GM23338 (cell line): Measurements from ENCODE around the gene METRN. TPM values are rescaled to one million over a fixed set of nuclear protein-coding genes. Genes with fewer than 3 reads are reported as not detected.

Experiments
- ATAC-seq: fragments of 200-7000 bp; cut with Tn5 transposase; 3 replicates; pipeline ENCODE4 v1.9.1; 2020
- DNase-seq: peaks from one replicate; pipeline ENCODE4 v3.0.0-alpha.2; 2015; ENCODE audit warnings: low spot score
- H2AFZ ChIP-seq: fragments of 200-600 bp; sonication (generic); 2 replicates; pipeline ENCODE4 v1.8.0; 2016; ENCODE audit warnings: antibody characterized with exemption, mild to moderate bottlenecking, moderate library complexity
- H3F3A ChIP-seq: fragments of 200-600 bp; sonication (generic); replicated peaks from 2 replicates; pipeline ENCODE4 v1.8.0; 2017; ENCODE audit warnings: antibody characterized with exemption, mixed run types, low read depth
- H3K27ac ChIP-seq: fragments of 200-600 bp; sonication (generic); 2 replicates; pipeline ENCODE4 v1.6.1; 2016; ENCODE audit warnings: low read depth
- H3K27me3 ChIP-seq: fragments of 200-600 bp; sonication (generic); 2 replicates; pipeline ENCODE4 v1.8.0; 2016; ENCODE audit warnings: mild to moderate bottlenecking, mixed run types, moderate library complexity; ENCODE audit not compliant: insufficient read depth
- H3K36me3 ChIP-seq: fragments of 200-600 bp; sonication (generic); 2 replicates; pipeline ENCODE4 v1.8.0; 2016; ENCODE audit warnings: mild to moderate bottlenecking; ENCODE audit not compliant: insufficient read depth
- H3K4me1 ChIP-seq: fragments of 200-600 bp; sonication (generic); 2 replicates; pipeline ENCODE4 v1.8.0; 2016; ENCODE audit warnings: mild to moderate bottlenecking, moderate library complexity; ENCODE audit not compliant: insufficient read depth
- H3K4me2 ChIP-seq: fragments of 200-600 bp; sonication (generic); 2 replicates; pipeline ENCODE4 v1.7.1; 2017; ENCODE audit warnings: mixed run types
- H3K4me3 ChIP-seq: fragments of 200-600 bp; sonication (generic); 2 replicates; pipeline ENCODE4 v1.6.1; 2016; ENCODE audit warnings: mixed run types
- H3K79me2 ChIP-seq: fragments of 200-600 bp; sonication (generic); replicated peaks from 2 replicates; pipeline ENCODE4 v1.8.0; 2017; ENCODE audit warnings: mild to moderate bottlenecking; ENCODE audit not compliant: insufficient read depth
- H3K9me2 ChIP-seq: fragments of 200-600 bp; sonication (generic); 2 replicates; pipeline ENCODE4 v1.8.0; 2017; ENCODE audit not compliant: insufficient read depth
- H4K20me1 ChIP-seq: fragments of 200-600 bp; sonication (generic); replicated peaks from 2 replicates; pipeline ENCODE4 v1.8.0; 2017; ENCODE audit warnings: mild to moderate bottlenecking; ENCODE audit not compliant: insufficient read depth
- H3K27ac Mint-ChIP-seq: 2 replicates; pipeline ENCODE4 v1.8.0; 2020; ENCODE audit warnings: inconsistent platforms, mild to moderate bottlenecking, moderate library complexity, mixed read lengths
- H3K27me3 Mint-ChIP-seq: 3 replicates; pipeline ENCODE4 v1.8.0; 2022; ENCODE audit warnings: low read depth, mild to moderate bottlenecking, moderate library complexity, mixed read lengths, inconsistent platforms; ENCODE audit not compliant: insufficient read depth, poor library complexity
- H3K36me3 Mint-ChIP-seq: 3 replicates; pipeline ENCODE4 v1.8.0; 2021; ENCODE audit warnings: low read depth, mild to moderate bottlenecking, inconsistent platforms, moderate library complexity, mixed read lengths
- H3K4me1 Mint-ChIP-seq: 3 replicates; pipeline ENCODE4 v1.8.0; 2020; ENCODE audit warnings: mild to moderate bottlenecking, inconsistent platforms, mixed read lengths
- H3K4me3 Mint-ChIP-seq: 3 replicates; pipeline ENCODE4 v1.8.0; 2021; ENCODE audit warnings: moderate library complexity, mild to moderate bottlenecking, inconsistent platforms, mixed read lengths
- H3K9me3 Mint-ChIP-seq: 3 replicates; pipeline ENCODE4 v1.8.0; 2020; ENCODE audit warnings: moderate library complexity, mild to moderate bottlenecking, inconsistent platforms, mixed read lengths
- CTCF ChIP-seq, 2 experiments: fragments of 200-600 bp in 1 of 2; sonication (generic) in 1 of 2; conservative IDR thresholded peaks; 2 replicates each; pipeline versions ENCODE4 v1.5.1 to v1.6.1; 2016 to 2017; ENCODE audit warnings: antibody characterized with exemption in 2 of 2, low read depth in 2 of 2, mild to moderate bottlenecking in 2 of 2, moderate library complexity in 1 of 2
- ETS1 ChIP-seq: IDR thresholded peaks from 2 replicates; pipeline ENCODE4 v1.6.1; 2016; ENCODE audit warnings: antibody characterized with exemption
- JUNB ChIP-seq: IDR thresholded peaks from one replicate; pipeline ENCODE4 v1.6.1; 2016; ENCODE audit warnings: antibody characterized with exemption; ENCODE audit not compliant: unreplicated experiment
- POLR2AphosphoS5 ChIP-seq: IDR thresholded peaks from 2 replicates; pipeline ENCODE4 v1.6.1; 2016; ENCODE audit warnings: antibody characterized with exemption, low read depth
- STAT1 ChIP-seq: IDR thresholded peaks from one replicate; pipeline ENCODE4 v1.6.1; 2016; ENCODE audit warnings: antibody characterized with exemption; ENCODE audit not compliant: unreplicated experiment
- polyA plus RNA-seq: library from polyadenylated mRNA; unstranded; fragments of >200 nt; fragmentation: Nextera tagmentation; extraction: Ambion mirVana; gene quantifications from 2 replicates; pipeline ENCODE4 v1.2.1, GENCODE V29; 2016
- total RNA-seq: library from RNA; depleted of rRNA; stranded (reverse); fragments of >200 nt; shearing (Covaris generic); gene quantifications from 2 replicates; pipeline ENCODE4 v1.2.3, GENCODE V29; 2014

METRN gene
- total and polyA plus RNA-seq, 2 experiments from 2014 or later, result 18.7 to 33.0 TPM

DNA sequence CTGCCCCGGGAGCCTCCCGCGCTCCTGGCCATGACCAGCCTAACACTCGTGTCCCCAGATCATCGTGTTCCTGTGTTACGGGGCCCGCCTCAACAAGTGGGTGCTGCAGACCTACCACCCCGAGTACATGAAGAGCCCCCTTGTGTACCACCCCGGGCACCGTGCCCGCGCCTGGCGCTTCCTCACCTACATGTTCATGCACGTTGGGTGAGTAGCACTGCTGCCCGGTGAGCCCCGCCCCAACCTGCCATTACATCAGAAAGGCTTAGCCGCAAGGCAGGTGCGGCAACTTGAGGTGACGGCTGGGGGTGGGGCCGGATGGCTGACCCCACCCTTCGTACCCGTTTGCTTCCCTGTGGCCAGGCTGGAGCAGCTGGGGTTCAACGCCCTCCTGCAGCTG, 38.0 kb upstream of the METRN start:
- Histone ChIP-seq H3K27me3 (no peaks in the 10 kb centered on the region), H3K79me2 (peaks cover 9% of the 10 kb centered on the region; the same call in 1 of the 2 replicates), H4K20me1 (peaks cover 10% of the 10 kb centered on the region), H3K4me3 (peak overlapping the region; percentile 48), H3F3A (peaks cover 27% of the 10 kb centered on the region), H3K4me1 (peaks cover 11% of the 10 kb centered on the region; the same call in 1 of the 2 replicates), H3K36me3 (no peaks in the 10 kb centered on the region), H3K4me2 (peak overlapping the region; percentile 74), H2AFZ (no peak overlapping the region), H3K9me2 (no peaks in the 10 kb centered on the region), H3K27ac (no peak overlapping the region)
- TF ChIP-seq STAT1, result no peak
- TF ChIP-seq ETS1, result no peak
- TF ChIP-seq POLR2AphosphoS5, result peak; percentile 20; the same call in 1 of the 2 replicates
- Mint-ChIP-seq H3K4me3 (peak overlapping the region; percentile 36; the same call in 2 of the 3 replicates), H3K9me3 (no peaks in the 10 kb centered on the region; the same call in 1 of the 3 replicates), H3K27ac (no peak overlapping the region; the same call in 1 of the 2 replicates), H3K36me3 (peaks cover 17% of the 10 kb centered on the region), H3K4me1 (peaks cover 27% of the 10 kb centered on the region), H3K27me3 (peaks cover 17% of the 10 kb centered on the region)
- ATAC-seq, result peak; percentile 5
- DNase-seq, result peak; percentile 54

DNA sequence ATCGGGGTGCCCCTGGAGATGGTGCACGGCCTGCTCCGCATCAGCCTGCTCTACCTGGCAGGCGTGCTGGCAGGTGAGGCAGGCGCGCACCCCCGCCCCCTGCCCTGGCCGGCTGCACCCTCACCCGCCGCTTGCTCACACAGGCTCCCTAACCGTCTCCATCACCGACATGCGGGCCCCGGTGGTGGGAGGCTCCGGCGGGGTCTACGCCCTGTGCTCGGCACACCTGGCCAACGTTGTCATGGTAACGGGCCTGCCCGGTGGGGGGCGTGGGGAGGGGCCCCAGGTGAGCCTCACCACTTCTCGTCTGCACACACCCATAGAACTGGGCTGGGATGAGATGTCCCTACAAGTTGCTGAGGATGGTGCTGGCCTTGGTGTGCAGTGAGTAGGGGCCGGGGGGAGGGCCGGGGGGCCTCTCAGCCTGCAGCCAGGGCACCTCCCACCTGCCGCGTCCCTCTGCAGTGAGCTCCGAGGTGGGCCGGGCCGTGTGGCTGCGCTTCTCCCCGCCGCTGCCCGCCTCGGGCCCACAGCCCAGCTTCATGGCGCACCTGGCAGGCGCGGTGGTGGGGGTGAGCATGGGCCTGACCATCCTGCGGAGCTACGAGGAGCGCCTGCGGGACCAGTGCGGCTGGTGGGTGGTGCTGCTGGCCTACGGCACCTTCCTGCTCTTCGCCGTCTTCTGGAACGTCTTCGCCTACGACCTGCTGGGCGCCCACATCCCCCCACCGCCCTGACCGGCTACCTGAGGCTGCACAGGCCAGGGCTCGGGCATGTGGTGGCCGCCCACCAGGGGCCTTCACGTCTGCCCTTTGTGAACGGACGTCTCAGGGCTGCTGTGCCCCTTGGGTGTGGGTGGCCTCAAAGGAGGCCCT, 37.4 kb upstream of the METRN start:
- Histone ChIP-seq H3K79me2 (peaks cover 9% of the 10 kb centered on the region; the same call in 1 of the 2 replicates), H3K27ac (no peak overlapping the region), H3K4me3 (peak overlapping the region; percentile 48), H3F3A (peaks cover 33% of the 10 kb centered on the region), H4K20me1 (peaks cover 17% of the 10 kb centered on the region), H2AFZ (no peak overlapping the region), H3K36me3 (no peaks in the 10 kb centered on the region; the same call in 1 of the 2 replicates), H3K4me1 (peaks cover 11% of the 10 kb centered on the region; the same call in 1 of the 2 replicates), H3K4me2 (peak overlapping the region; percentile 74), H3K27me3 (no peaks in the 10 kb centered on the region), H3K9me2 (no peaks in the 10 kb centered on the region)
- Mint-ChIP-seq H3K4me1 (peaks cover 31% of the 10 kb centered on the region), H3K27me3 (peaks cover 20% of the 10 kb centered on the region), H3K36me3 (peaks cover 23% of the 10 kb centered on the region), H3K27ac (no peak overlapping the region), H3K9me3 (no peaks in the 10 kb centered on the region; the same call in 1 of the 3 replicates), H3K4me3 (peak overlapping the region; percentile 36; the same call in 1 of the 3 replicates)
- peak; percentile 77 for DNase-seq
- peak; percentile 21 for ATAC-seq
- TF ChIP-seq JUNB (no peak), POLR2AphosphoS5 (no peak; the same call in 1 of the 2 replicates), CTCF (conservative IDR thresholded peaks at IDR 0.05; ENCODE audit: low read depth in 2 of 2) (no peak), ETS1 (no peak)
